Osteoblast (primary cell): Measurements from ENCODE around the gene CHP1. TPM values are rescaled to one million over a fixed set of nuclear protein-coding genes. Genes with fewer than 3 reads are reported as not detected.
"Not testable (repeated sequence)": the region's sequence is repeated elsewhere in the genome, so short reads cannot be mapped to it uniquely, and the experiment has no call there.

Source experiments
- DNase-seq: peaks from one replicate; pipeline ENCODE4 v3.0.0; 2011; ENCODE audit warnings: low spot score, mixed read lengths; ENCODE audit not compliant: insufficient read length; ENCODE audit errors: missing footprints
- H2AFZ ChIP-seq: 2 replicates; pipeline ENCODE4 v1.6.0; 2011; ENCODE audit warnings: mild to moderate bottlenecking, low read length
- H3K27ac ChIP-seq: 2 replicates; pipeline ENCODE4 v1.5.1; 2011; ENCODE audit warnings: mild to moderate bottlenecking, low read depth, low read length, moderate library complexity
- H3K27me3 ChIP-seq: 2 replicates; pipeline ENCODE4 v1.6.0; 2012; ENCODE audit warnings: mild to moderate bottlenecking, control low read depth, inconsistent platforms, low read length, moderate library complexity; ENCODE audit not compliant: insufficient read depth
- H3K36me3 ChIP-seq: 2 replicates; pipeline ENCODE4 v1.5.1; 2011; ENCODE audit warnings: mild to moderate bottlenecking, low read length, control low read depth, moderate library complexity; ENCODE audit not compliant: insufficient read depth
- H3K4me1 ChIP-seq: 2 replicates; pipeline ENCODE4 v1.5.1; 2011; ENCODE audit warnings: mild to moderate bottlenecking, low read length, control low read depth, moderate library complexity; ENCODE audit not compliant: insufficient read depth
- H3K4me2 ChIP-seq: 2 replicates; pipeline ENCODE4 v1.6.0; 2011; ENCODE audit warnings: mild to moderate bottlenecking, low read length; ENCODE audit not compliant: insufficient read depth
- H3K4me3 ChIP-seq: fragments of 200-600 bp; sonication (generic); 3 replicates; pipeline ENCODE4 v1.5.1; 2012; ENCODE audit warnings: mild to moderate bottlenecking, low read length, inconsistent platforms; ENCODE audit not compliant: insufficient read depth
- H3K79me2 ChIP-seq: 2 replicates; pipeline ENCODE4 v1.6.0; 2012; ENCODE audit warnings: mild to moderate bottlenecking, low read length, control low read depth, inconsistent platforms; ENCODE audit not compliant: insufficient read depth
- H3K9me3 ChIP-seq: 2 replicates; pipeline ENCODE4 v1.5.1; 2011; ENCODE audit warnings: low read depth, low read length, control low read depth
- H4K20me1 ChIP-seq: 2 replicates; pipeline ENCODE4 v1.6.0; 2012; ENCODE audit warnings: mild to moderate bottlenecking, low read length, control low read depth; ENCODE audit not compliant: insufficient read depth
- total RNA-seq: library from RNA; depleted of rRNA; stranded (reverse); fragments of >200 nt; gene quantifications from 2 replicates; pipeline ENCODE4 v1.2.3, GENCODE V29; 2012
- TF ChIP-seq, protein P1 (sequence below): IDR thresholded peaks from 2 replicates; pipeline ENCODE4 v1.5.1; 2011; ENCODE audit warnings: mild to moderate bottlenecking, low read depth, low read length, moderate library complexity; ENCODE audit errors: extremely low read depth

The CHP1 gene
- total RNA-seq, 1 donor, result 99.2 TPM

- DNase-seq, result no peak
- H3K4me3 ChIP-seq, result no peak overlapping the region
- H2AFZ ChIP-seq, result no peak overlapping the region
- no peaks in the 10 kb centered on the region for H3K27me3 ChIP-seq
- no peak overlapping the region for H3K27ac ChIP-seq
- H3K79me2 ChIP-seq, result peaks cover 31% of the 10 kb centered on the region
- no peaks in the 10 kb centered on the region for H3K9me3 ChIP-seq
- H3K36me3 ChIP-seq, result peaks cover 38% of the 10 kb centered on the region
- H3K4me1 ChIP-seq, result peaks cover 12% of the 10 kb centered on the region
- TF ChIP-seq, protein P1, sequence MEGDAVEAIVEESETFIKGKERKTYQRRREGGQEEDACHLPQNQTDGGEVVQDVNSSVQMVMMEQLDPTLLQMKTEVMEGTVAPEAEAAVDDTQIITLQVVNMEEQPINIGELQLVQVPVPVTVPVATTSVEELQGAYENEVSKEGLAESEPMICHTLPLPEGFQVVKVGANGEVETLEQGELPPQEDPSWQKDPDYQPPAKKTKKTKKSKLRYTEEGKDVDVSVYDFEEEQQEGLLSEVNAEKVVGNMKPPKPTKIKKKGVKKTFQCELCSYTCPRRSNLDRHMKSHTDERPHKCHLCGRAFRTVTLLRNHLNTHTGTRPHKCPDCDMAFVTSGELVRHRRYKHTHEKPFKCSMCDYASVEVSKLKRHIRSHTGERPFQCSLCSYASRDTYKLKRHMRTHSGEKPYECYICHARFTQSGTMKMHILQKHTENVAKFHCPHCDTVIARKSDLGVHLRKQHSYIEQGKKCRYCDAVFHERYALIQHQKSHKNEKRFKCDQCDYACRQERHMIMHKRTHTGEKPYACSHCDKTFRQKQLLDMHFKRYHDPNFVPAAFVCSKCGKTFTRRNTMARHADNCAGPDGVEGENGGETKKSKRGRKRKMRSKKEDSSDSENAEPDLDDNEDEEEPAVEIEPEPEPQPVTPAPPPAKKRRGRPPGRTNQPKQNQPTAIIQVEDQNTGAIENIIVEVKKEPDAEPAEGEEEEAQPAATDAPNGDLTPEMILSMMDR, result no peak
- peaks cover 4% of the 10 kb centered on the region for H4K20me1 ChIP-seq
- H3K4me2 ChIP-seq, result no peak overlapping the region
Observed at GRCh38 chr15:41289953-41290352, 58.9 kb downstream of the CHP1 start.

GRCh38 chr15:41291065-41291631 lies 60.1 kb downstream of the CHP1 start:
- H3K27me3 ChIP-seq, result no peaks in the 10 kb centered on the region
- no peak overlapping the region for H3K4me2 ChIP-seq
- H3K27ac ChIP-seq, result no peak overlapping the region
- peaks cover 7% of the 10 kb centered on the region for H3K4me1 ChIP-seq
- H3K79me2 ChIP-seq, result peaks cover 23% of the 10 kb centered on the region
- H3K4me3 ChIP-seq, result no peak overlapping the region
- H3K9me3 ChIP-seq, result no peaks in the 10 kb centered on the region
- peaks cover 6% of the 10 kb centered on the region for H4K20me1 ChIP-seq
- peaks cover 33% of the 10 kb centered on the region for H3K36me3 ChIP-seq
- DNase-seq, result peak; percentile 18
- H2AFZ ChIP-seq, result no peak overlapping the region
- TF ChIP-seq, protein P1, result no peak

DNA sequence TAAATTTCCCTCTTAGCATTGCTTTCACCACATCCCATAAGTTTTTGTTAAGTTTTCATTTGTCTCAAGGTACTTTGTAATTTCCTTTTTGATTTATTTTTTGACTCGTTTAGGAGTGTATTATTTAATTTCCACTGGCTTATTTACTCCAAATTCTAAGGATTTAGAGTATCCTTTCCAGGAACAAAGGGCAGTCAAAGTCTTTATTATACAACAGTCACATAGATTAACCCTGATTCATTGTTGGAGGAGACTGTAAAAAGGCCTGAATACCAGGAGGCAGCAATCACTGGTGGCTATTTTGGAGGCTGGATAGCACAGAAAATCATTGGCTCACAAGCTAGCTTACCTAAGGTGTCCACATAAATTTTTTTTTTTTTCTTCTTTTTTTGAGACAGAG lies 61.5 kb downstream of the CHP1 start:
- Histone ChIP-seq H3K4me3 (no peak overlapping the region), H3K9me3 (no peaks in the 10 kb centered on the region), H2AFZ (no peak overlapping the region), H4K20me1 (peaks cover 6% of the 10 kb centered on the region), H3K27ac (no peak overlapping the region), H3K36me3 (peaks cover 25% of the 10 kb centered on the region), H3K4me2 (no peak overlapping the region), H3K27me3 (no peaks in the 10 kb centered on the region), H3K4me1 (no peaks in the 10 kb centered on the region), H3K79me2 (peaks cover 19% of the 10 kb centered on the region)
- TF ChIP-seq, protein P1, result no peak
- DNase-seq, result no peak

DNA sequence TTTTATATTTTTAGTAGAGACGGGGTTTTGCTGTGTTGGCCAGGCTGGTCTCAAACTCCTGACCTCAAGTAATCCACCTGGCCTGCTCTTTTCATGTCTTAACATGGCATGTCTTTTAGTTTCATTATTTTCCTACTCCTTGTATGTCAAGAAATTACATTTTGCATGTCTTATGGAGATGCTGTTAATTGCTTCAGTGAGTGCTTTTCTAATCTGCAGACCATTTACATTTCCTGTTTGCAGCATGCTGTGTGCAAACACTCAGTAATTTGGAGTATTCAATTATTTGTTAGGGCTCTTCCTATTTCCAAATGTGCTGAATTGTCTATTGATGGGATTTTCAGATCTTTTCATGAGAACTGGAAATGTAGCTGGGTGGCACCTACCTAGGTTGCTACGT lies 70.1 kb downstream of the CHP1 start:
- not testable (repeated sequence) for H3K4me3 ChIP-seq, H3K4me2 ChIP-seq, H4K20me1 ChIP-seq, H3K79me2 ChIP-seq, H3K9me3 ChIP-seq, H3K27ac ChIP-seq, H3K27me3 ChIP-seq, H3K4me1 ChIP-seq, DNase-seq, H2AFZ ChIP-seq
- peaks cover 14% of the 10 kb centered on the region for H3K36me3 ChIP-seq
